Measurements from ENCODE around the gene AVP.

AVP gene

DNA sequence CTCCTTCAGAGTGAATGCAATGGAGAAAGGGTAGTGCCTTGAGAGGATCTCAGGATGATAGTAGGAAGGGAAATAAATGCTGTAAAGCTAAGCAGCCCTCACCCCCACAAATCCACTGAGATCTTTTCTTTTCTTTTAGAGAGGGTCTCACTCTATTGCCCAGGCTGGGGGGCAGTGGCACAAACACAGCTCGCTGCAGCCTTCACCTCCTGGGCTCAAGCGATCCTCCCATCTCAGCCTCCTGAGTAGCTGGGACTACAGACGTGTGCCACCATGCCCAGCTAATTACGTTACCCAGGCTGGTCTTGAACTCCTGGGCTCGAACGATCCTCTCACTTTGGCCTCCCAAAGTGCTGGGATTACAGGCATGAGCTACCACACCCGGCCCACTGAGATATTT is 16.0 kb upstream of the AVP start:
- TF ChIP-seq, protein P1, sequence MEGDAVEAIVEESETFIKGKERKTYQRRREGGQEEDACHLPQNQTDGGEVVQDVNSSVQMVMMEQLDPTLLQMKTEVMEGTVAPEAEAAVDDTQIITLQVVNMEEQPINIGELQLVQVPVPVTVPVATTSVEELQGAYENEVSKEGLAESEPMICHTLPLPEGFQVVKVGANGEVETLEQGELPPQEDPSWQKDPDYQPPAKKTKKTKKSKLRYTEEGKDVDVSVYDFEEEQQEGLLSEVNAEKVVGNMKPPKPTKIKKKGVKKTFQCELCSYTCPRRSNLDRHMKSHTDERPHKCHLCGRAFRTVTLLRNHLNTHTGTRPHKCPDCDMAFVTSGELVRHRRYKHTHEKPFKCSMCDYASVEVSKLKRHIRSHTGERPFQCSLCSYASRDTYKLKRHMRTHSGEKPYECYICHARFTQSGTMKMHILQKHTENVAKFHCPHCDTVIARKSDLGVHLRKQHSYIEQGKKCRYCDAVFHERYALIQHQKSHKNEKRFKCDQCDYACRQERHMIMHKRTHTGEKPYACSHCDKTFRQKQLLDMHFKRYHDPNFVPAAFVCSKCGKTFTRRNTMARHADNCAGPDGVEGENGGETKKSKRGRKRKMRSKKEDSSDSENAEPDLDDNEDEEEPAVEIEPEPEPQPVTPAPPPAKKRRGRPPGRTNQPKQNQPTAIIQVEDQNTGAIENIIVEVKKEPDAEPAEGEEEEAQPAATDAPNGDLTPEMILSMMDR (IDR thresholded peaks at IDR 0.05): no peak
- Histone ChIP-seq H3K4me3 (no peak overlapping the region), H3K27ac (no peak overlapping the region)
- no peak for DNase-seq (ENCODE audit: low spot score)

DNA sequence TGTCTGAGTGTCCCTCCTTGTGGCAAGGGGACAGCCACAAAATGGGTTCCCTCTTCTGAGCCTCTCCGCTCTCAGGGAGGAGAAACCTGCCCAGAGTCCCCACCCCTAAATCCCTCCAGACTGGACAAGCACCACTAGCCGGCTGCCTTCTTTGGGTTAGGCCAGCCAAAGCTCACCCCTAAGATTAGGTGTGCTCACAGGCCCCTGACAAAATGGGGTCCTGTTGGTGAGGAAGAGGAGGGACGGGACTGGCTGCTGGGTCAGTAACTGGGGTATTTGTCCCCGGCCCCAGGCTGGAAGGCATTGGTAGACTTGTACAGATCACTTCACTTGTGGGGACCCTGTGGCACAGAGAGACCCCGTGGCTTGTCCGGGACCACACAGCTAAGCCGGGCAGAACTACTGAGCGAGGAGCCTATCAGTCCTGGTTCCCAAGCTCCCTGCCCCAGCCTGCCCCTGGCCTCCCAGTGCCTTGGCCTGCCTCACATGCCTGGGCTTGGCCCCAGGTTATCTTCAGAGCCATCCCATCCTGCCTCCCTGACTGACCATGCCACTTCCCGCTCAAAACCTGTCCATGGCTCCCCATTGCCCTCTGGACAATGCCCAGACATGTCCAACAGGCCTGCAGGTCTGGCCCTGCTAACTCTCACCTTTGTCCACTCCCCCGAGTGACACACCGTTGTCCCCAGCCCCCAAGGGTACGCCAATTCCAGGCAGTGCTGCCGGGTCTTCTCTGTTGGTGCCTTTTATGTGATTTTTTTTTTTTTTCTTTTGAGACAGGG is 10.5 kb upstream of the AVP start:
- TF ChIP-seq, protein P1 (IDR thresholded peaks at IDR 0.05): no peak
- no peak for DNase-seq (ENCODE audit: low spot score)
- no peak overlapping the region for H3K27ac ChIP-seq

DNA sequence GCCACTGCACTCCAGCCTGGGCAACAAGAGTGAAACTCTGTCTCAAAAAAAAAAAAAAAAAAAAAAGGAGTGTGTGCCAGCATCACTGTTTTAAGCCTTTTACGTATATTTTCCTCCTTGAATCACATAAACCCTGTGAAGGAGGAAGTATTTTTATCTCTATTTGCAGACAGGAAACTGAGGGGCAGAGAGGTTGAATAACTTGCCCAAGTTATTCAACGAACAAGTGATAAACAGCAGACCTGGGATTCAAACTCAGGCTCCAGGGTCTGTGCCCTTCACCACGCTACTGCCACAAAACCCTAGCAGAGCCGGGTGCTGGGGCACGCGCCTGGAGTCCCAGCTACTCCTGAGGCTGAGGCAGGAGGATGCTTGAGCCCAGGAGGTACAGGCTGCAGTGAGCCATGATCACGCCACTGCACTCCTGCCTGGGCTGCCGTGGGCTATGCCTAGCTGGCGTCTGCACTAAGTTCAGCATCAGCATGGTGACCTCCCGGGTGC is 9.4 kb upstream of the AVP start:
- no peak overlapping the region for H3K4me3 ChIP-seq
- H3K27ac ChIP-seq: no peak overlapping the region
- TF ChIP-seq, protein P1 (IDR thresholded peaks at IDR 0.05): no peak
- no peak for DNase-seq (ENCODE audit: low spot score)

More for the DNA sequence above, 10.5 kb upstream of the AVP start:
- H3K4me3 ChIP-seq: no peak overlapping the region

DNA sequence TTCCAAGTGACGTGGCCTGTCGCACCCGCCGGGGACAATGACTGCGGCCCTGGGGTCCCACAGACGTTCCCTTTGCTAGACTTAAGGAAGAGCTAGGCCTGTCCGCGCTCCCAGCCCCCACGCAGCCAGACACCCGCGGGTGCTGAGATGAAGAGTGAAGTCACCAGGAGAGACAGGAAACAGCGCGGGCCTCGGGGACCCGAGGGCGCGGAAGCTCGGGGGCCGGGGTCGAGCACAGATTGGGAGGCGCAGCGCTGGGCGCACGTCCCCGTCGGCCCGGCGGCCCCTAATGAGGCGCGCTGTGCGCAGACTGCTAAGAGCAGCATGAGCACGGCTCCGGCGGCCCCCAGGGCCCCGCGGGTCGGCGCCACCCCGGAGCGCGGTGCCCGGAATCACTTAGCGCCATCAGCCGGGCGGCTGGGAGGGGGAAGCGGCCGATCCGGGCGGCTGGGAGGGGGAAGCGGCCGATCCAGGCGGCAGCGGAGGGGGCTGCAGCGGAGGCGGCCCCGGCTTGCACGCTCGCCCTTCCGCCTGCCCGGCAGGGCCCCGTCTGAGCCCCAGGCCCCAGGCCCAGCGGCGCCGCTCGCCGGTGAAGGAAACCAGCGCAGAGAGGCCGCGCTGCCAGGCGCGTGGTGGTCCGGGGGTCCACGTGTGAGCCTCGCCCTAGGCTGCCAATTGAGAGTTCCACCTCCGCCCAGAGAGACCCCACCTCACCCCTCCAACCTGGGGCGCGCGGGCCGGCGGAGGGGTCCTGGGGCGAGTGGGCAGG is 8.3 kb upstream of the AVP start:
- TF ChIP-seq, protein P1 (IDR thresholded peaks at IDR 0.05): no peak
- Histone ChIP-seq H3K4me3 (peak overlapping the region; percentile 54), H3K27ac (no peak overlapping the region)
- DNase-seq (ENCODE audit: low spot score): no peak

DNA sequence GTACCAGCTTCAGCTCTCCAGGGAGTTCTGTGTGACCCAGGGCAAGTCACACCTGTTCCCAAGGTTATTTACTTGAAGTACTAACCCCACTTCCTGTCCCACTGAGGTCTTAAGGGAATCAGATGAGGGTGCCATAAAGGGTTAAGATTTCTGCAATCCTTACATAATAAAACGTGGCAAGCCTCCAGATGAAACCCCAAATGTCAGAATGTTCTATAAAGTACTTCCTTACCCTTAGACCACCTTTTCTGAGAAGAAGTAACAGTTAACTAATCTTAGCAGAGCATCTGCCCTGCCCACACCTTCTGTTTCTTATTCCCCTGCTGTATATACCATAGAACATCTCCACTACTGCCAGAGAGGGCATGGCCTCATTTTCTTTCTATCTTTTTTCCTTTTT is 6.0 kb upstream of the AVP start:
- no peak overlapping the region for H3K27ac ChIP-seq
- no peak overlapping the region for H3K4me3 ChIP-seq
- DNase-seq (ENCODE audit: low spot score): no peak
- TF ChIP-seq, protein P1 (IDR thresholded peaks at IDR 0.05): no peak

DNA sequence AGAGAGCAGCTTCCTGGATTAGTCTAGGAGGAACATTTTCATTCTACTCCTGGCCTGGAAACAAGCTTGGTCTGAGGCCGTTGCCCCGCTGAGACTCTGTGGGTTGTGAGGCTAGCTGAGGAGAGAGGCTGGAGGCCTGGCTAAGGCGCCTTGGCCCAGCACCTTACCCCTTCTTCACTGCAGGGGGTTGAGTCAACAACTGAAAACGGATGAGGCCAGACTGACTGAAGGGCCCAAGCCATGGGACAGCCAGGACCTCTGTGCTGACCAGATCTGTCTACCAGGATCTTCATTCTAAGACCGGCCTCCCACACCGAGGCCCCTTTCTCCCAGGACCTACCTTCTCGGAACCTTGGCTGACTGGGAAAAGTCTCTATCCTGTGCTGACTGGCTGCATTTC is 3.5 kb upstream of the AVP start:
- TF ChIP-seq, protein P1 (IDR thresholded peaks at IDR 0.05): no peak
- no peak overlapping the region for H3K4me3 ChIP-seq
- no peak overlapping the region for H3K27ac ChIP-seq
- no peak for DNase-seq (ENCODE audit: low spot score)

All from coronary artery (tissue), 2 donors.